Endothelial cell (in vitro differentiated cells): Measurements from ENCODE around the gene HES7. TPM values are rescaled to one million over a fixed set of nuclear protein-coding genes. Genes with fewer than 3 reads are reported as not detected.
A peak's percentile ranks its signal among the peaks of the same experiment; 100 is the strongest.

Experiments used
- DNase-seq: peaks from one replicate; pipeline ENCODE4 v3.0.0; 2021; ENCODE audit warnings: low spot score
- H3K27ac Mint-ChIP-seq: one replicate; pipeline ENCODE4 v1.8.0; 2021; ENCODE audit warnings: mixed read lengths, inconsistent platforms; ENCODE audit not compliant: unreplicated experiment
- H3K27me3 Mint-ChIP-seq: one replicate; pipeline ENCODE4 v1.8.0; 2021; ENCODE audit warnings: mild to moderate bottlenecking, moderate library complexity, mixed read lengths, inconsistent platforms; ENCODE audit not compliant: unreplicated experiment
- H3K36me3 Mint-ChIP-seq: one replicate; pipeline ENCODE4 v1.8.0; 2021; ENCODE audit warnings: mild to moderate bottlenecking, low read depth, mixed read lengths, inconsistent platforms; ENCODE audit not compliant: unreplicated experiment
- H3K4me1 Mint-ChIP-seq: one replicate; pipeline ENCODE4 v1.8.0; 2021; ENCODE audit warnings: mild to moderate bottlenecking, mixed read lengths, inconsistent platforms; ENCODE audit not compliant: unreplicated experiment
- H3K4me3 Mint-ChIP-seq: one replicate; pipeline ENCODE4 v1.8.0; 2021; ENCODE audit warnings: mild to moderate bottlenecking, mixed read lengths, inconsistent platforms; ENCODE audit not compliant: unreplicated experiment
- H3K9me3 Mint-ChIP-seq: one replicate; pipeline ENCODE4 v1.8.0; 2021; ENCODE audit warnings: mixed read lengths, inconsistent platforms; ENCODE audit not compliant: unreplicated experiment
- total RNA-seq: library from RNA; stranded (reverse); fragmentation: NEBNext Ultra II Directional; extraction: Animal tissue kit (Norgen Biotek cat#: 25700); gene quantifications from one replicate; pipeline ENCODE4 v1.2.1, GENCODE V29; 2021; ENCODE audit not compliant: unreplicated experiment
- TF ChIP-seq, protein P1 (sequence below): fragments of 200-600 bp; sonication (generic); IDR thresholded peaks from one replicate; pipeline ENCODE4 v1.5.0; 2021; ENCODE audit warnings: antibody characterized with exemption; ENCODE audit not compliant: unreplicated experiment

HES7 gene
- total RNA-seq, 1 donor from 2014 or later: 3.3 TPM

DNA sequence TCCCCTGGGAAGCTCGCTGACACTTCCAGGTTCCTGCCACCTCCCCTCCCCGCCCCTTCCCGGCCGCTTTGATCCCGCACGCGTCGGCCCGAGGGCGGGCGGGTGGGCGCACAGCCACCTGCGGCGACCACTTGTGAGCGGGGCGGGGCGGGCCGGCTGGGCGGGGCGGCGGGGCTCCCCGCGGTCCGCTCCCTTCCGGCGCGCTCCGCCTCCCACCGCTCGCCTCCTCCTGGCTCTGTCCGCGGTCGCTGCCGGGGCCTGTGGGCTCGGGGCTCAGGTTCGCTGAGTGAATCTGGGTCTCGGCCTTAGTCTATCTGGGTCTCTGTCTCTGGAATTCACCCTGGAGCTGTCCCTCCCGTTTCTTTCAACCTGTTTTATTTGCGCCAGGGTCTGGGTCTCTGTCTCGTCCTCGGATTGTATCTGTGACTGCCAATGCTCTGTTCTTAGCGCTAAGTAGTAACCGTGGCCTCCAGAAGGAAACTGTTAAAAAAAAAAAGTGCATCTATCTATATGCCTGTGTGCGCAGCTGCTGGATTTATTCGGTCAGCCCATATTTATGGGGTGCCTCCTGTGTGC is 2.7 kb upstream of the HES7 start:
- DNase-seq: no peak
- Mint-ChIP-seq H3K36me3 (peaks cover 13% of the 10 kb centered on the region), H3K27me3 (peaks cover 41% of the 10 kb centered on the region), H3K4me1 (peaks cover 43% of the 10 kb centered on the region), H3K27ac (peak overlapping the region; percentile 61), H3K4me3 (peak overlapping the region; percentile 95), H3K9me3 (no peaks in the 10 kb centered on the region)
- TF ChIP-seq, protein P1, sequence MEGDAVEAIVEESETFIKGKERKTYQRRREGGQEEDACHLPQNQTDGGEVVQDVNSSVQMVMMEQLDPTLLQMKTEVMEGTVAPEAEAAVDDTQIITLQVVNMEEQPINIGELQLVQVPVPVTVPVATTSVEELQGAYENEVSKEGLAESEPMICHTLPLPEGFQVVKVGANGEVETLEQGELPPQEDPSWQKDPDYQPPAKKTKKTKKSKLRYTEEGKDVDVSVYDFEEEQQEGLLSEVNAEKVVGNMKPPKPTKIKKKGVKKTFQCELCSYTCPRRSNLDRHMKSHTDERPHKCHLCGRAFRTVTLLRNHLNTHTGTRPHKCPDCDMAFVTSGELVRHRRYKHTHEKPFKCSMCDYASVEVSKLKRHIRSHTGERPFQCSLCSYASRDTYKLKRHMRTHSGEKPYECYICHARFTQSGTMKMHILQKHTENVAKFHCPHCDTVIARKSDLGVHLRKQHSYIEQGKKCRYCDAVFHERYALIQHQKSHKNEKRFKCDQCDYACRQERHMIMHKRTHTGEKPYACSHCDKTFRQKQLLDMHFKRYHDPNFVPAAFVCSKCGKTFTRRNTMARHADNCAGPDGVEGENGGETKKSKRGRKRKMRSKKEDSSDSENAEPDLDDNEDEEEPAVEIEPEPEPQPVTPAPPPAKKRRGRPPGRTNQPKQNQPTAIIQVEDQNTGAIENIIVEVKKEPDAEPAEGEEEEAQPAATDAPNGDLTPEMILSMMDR: no peak

DNA sequence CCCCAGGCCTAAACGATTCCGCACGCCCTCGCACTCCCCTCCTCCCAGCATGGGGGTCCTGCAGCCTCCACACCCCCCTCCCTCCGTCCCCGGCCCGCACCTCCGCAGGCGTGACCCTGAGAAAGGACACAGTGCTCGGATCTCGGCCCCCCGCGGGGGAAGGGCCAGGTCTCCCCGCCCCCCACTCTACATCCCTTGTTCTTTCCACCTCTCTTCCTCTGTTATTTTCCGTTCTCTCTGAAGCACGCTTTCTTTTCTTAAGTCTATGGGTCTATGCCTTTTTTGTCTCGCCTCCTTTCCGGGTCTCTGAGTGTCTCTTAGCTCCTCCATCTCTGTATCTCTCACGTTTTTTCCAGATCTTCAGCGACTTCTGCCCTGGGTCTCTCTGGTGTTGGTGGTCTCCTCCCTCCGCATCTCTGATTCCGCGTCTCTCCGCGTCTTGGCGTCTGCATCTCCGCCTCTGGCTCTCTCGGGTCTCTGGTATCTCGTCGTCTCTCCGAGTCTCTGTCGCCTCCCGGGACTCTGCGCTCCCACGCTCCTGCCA is 2.1 kb upstream of the HES7 start:
- TF ChIP-seq, protein P1: no peak
- Mint-ChIP-seq H3K4me3 (peak overlapping the region; percentile 95), H3K36me3 (peaks cover 13% of the 10 kb centered on the region), H3K4me1 (peaks cover 44% of the 10 kb centered on the region), H3K27me3 (peaks cover 43% of the 10 kb centered on the region), H3K9me3 (no peaks in the 10 kb centered on the region), H3K27ac (peak overlapping the region; percentile 92)
- no peak for DNase-seq

DNA sequence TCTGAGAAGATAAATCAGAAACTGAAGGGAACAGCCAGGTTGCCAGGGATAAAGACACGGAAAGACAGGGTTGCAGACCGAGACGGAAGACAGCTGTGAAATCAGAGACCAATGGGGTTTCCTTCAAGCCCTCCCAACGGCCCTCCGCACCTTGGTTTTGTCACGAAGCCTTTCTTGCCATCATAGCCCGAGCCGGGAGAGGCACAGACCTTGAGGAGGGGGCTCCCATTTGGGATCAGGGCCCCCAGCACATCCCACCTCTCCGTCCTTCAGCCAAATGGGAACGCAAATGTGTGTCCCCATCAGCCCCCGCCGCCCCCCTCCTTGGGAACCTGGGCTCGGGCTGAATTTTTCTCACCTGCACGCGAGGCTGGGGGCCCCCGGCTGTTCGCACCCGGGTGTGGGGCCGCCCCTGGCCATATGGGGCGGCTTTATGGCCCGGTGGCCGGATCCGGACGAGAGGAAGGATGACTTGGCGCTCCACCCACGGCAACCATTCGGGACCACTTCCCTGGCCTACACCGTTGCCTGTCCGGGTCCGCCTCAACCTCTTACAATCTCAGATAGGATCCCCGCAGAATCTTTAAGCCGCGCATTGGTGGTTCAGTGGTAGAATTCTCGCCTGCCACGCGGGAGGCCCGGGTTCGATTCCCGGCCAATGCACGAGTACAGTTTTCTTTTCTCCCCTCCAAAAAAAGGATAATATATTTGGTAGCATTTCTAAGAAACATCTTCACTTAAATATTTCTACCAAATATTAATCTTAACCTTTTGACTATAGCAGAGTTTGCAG is 1.4 kb upstream of the HES7 start:
- Mint-ChIP-seq H3K9me3 (no peaks in the 10 kb centered on the region), H3K4me1 (peaks cover 50% of the 10 kb centered on the region), H3K4me3 (peak overlapping the region; percentile 95), H3K36me3 (peaks cover 19% of the 10 kb centered on the region), H3K27ac (peak overlapping the region; percentile 92), H3K27me3 (peaks cover 50% of the 10 kb centered on the region)
- TF ChIP-seq, protein P1: no peak
- DNase-seq: peak; percentile 86

DNA sequence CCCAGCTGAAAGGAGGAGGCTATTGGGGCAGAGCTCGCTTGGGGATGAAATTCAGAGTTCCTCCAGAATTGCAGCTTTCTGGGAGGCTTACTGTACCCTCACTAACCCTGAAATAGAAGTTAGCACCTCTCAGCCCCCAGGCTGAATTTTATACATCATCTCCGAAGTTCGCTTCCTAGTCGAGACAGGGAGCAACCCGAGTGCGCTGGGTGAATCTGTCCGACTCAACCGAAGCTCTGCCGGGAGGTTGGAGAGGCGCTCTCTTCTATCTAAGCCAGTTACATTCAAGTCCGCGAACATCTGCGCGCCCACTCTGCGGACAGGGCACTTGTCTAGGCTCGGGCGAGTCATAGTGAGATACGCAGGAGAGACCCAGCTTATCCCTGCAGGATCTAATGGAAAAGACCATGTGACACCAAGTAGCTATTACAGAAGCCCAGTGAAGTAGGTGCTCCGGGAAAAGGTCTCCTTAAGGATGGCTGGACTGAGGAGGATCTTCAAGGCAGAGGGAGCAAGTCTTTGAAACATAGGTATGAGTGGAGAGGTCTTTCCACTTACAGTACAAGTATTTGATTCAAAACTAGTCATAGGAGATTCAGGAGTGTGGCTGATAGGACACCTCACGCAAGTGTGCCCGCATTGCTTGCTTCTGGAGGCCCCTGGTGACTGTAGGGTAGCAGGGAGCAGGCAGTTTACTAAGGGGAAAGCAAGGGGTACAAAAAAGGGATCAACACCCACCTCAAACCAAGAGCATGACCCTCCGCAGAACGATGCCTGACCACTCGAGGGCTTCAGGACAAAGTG is 646 bp upstream of the HES7 start:
- peaks cover 55% of the 10 kb centered on the region for H3K27me3 Mint-ChIP-seq
- peak overlapping the region; percentile 79 for H3K27ac Mint-ChIP-seq
- no peak for DNase-seq
- peak overlapping the region; percentile 68 for H3K4me3 Mint-ChIP-seq
- H3K36me3 Mint-ChIP-seq: peaks cover 27% of the 10 kb centered on the region
- peaks cover 58% of the 10 kb centered on the region for H3K4me1 Mint-ChIP-seq
- no peaks in the 10 kb centered on the region for H3K9me3 Mint-ChIP-seq
- TF ChIP-seq, protein P1: no peak
